HG03571 (cell line): ENCODE measurements around the gene OPA1.

Experiments
- ATAC-seq: cut with Tn5 transposase; IDR thresholded peaks from one replicate; pipeline ENCODE4 v1.9.1; 2021; ENCODE audit not compliant: unreplicated experiment

The OPA1 gene, protein sequence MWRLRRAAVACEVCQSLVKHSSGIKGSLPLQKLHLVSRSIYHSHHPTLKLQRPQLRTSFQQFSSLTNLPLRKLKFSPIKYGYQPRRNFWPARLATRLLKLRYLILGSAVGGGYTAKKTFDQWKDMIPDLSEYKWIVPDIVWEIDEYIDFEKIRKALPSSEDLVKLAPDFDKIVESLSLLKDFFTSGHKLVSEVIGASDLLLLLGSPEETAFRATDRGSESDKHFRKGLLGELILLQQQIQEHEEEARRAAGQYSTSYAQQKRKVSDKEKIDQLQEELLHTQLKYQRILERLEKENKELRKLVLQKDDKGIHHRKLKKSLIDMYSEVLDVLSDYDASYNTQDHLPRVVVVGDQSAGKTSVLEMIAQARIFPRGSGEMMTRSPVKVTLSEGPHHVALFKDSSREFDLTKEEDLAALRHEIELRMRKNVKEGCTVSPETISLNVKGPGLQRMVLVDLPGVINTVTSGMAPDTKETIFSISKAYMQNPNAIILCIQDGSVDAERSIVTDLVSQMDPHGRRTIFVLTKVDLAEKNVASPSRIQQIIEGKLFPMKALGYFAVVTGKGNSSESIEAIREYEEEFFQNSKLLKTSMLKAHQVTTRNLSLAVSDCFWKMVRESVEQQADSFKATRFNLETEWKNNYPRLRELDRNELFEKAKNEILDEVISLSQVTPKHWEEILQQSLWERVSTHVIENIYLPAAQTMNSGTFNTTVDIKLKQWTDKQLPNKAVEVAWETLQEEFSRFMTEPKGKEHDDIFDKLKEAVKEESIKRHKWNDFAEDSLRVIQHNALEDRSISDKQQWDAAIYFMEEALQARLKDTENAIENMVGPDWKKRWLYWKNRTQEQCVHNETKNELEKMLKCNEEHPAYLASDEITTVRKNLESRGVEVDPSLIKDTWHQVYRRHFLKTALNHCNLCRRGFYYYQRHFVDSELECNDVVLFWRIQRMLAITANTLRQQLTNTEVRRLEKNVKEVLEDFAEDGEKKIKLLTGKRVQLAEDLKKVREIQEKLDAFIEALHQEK

DNA sequence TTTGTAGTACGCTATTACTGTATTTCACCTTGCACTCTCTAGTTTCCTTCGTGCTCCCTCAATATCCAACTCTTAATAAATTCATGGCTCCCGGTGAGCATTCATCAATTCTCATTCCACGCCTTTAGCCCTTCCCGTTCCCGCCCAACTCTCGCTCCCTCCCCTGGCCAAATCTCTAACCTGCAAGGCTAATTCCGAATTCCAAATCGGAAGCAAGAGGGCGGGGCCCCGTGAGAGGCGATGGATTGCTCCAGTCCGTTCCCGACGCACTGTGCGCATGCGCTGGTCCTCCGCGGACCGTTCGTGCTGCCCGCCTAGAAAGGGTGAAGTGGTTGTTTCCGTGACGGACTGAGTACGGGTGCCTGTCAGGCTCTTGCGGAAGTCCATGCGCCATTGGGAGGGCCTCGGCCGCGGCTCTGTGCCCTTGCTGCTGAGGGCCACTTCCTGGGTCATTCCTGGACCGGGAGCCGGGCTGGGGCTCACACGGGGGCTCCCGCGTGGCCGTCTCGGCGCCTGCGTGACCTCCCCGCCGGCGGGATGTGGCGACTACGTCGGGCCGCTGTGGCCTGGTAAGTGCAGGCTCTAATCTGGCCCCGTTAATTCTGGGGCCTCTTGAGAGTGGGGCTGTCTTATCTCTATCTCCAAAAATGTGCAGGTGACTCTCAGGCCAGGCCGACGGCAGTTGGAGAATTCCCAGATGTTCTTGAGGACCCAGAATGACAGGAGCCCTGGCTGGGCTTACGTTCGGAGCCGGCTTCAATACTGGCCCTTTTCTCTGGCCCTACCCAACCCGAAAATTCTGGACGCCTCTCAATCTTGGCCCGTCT lies at the start of gene OPA1:
Gene OPA1, plus strand, starts transcription at position 368 of the 827 bp plus-strand sequence. Its CDS starts 170 bp downstream, at position 538.
- peak; percentile 99 for ATAC-seq

DNA sequence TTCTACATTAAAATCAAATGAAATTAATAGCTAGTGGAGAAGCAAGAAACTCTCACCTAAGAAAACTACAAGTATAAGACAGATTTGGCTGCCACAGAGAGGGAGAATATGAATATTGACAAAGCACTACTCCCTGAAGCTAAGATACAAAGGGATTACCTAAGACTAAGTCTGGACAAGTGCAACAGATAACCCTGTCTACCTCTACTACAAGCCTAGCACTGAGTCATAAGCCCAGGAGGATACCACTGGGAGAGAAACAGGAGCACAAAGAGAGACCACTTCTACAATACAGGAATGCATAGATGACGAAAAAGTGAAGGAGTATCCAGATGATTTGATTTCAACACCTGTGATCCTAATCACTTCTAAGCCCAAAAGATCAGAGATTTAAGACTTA lies 48.7 kb upstream of the OPA1 start:
- no peak for ATAC-seq

DNA sequence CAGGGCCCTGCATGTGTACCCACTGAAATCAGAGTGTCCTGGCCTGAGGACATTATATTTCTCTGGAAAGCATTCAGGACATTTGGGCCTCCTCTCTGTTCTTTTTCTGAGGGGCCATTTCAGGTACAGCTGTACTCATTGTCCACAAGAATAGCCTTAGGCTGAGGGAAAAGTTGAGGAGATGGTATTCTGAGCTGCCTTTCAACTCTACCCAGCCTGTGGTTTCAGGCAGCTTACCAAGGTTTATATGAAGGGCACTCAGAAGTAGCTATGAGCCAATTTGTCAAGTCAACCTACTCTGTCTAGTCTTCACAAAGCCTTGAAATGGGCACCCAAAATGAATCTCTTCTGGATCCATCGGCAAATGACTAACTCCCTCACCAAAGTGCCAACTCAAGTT lies 47.7 kb upstream of the OPA1 start:
- ATAC-seq, result no peak

DNA sequence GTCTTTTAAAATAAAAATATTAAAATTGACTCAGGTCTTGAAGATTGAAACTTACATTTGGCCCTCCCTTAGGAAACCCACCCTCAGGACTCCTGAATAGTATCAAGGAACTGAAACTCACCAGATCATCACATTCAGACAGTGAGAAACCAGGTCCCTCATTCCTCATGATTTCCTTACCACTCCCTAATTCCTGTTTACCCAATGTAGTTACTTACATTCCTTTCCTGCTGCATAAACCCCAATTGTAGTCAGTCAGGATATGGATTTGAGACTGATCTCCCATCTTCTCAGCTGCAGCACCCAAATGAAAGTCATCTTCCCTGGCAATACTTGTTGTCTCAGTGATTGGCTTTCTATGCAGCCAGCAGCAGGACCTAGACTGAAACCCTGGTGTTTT lies 46.9 kb upstream of the OPA1 start:
- ATAC-seq, result no peak

DNA sequence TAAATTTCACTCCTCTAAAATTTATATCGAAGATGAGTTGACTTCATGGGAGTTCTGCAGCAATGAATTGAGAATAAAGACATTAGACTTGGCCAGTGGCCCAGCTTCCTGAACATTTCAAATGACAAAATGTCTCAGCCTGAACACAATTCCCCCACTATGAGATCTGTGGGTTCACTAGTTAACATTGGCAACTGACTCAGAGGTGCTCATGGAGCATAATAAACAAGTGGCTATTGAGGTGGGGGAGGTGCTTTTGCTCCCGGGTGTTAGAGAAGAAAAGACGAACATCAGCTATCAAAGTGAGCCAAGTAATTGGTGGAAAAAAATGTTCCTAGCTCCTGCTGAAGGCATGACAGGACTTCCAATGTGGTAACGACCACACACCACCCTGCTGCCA lies 44.6 kb upstream of the OPA1 start:
- no peak for ATAC-seq

DNA sequence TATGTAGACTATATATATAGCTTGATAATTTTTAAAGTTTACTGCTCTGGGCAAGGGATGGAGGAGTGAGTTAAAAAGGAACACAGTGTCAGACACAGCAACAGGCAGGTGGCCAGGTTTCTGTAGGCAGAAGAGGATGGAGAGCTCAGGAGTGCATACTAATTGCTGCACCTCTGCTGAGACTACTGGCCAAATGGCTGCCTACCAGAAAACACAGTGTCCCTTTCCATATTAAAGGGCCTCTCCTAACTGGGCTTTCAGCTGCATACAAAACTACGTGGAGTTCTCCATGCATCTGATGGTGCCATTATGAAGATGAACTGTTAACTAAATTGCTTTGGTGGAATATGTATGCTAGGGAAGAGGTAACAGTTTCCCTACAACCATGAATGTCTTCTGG lies 40.1 kb upstream of the OPA1 start:
- ATAC-seq, result no peak

DNA sequence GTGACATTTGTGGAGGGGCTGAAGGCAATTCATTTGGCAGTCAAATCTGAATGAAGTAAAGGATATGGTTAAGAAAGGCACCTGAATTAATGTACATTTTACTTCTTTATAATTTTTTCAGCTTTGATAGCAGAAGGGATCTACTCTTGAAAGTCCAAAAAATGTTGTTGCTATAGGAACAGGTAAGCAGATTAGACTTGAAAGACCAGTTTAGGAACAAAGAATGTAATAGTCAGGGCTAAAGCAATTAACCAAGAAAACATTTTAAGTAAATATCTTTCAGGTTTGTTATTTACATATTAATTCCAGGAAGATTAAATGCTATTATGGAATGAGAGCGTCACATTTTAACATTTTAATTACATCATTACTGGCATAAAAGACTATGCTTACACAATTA lies 39.4 kb upstream of the OPA1 start:
- ATAC-seq, result no peak

DNA sequence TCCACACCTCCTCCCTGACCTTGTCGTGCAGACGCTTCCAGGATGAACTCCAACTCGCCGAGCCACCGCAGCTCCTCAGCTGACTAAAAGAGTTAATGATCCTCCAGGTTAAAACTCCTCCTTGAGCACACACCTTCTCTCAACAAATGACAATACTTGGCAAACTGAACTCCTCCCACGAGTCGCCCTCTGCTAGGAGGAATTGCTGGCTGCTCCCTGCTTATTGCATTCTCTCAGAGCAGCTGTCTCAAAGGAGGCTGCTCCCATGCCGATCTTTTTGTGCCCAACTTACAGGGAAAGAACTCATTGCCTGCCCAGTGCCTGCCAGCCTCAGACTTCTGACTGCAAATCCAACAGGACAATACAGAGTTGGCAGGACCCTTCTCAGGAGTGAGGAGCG lies 38.2 kb upstream of the OPA1 start, which contains the start of gene ATP13A4:
Gene ATP13A4, minus strand, starts transcription at position 85 of the 400 bp plus-strand sequence. CDS start 96 bp downstream, outside the sequence.
- ATAC-seq, result no peak

DNA sequence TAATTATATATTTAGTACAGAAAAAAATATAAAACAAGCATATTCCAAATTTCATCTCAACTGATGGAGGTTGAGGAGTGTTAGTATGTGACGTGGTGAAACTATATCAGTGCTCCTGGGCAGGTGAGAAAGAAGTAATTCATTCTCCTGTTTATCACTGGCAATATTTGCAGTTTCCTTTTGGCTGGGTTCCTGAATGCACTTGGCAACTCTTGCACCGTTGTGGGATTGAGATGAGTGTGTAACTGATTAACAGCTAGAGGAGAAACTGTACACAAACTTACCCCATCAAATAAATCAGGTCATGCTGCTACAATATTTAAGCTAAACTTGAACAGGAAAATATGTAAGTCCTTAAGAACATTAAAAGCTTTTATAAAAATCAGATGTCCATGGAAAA lies 36.2 kb upstream of the OPA1 start:
- ATAC-seq, result no peak

DNA sequence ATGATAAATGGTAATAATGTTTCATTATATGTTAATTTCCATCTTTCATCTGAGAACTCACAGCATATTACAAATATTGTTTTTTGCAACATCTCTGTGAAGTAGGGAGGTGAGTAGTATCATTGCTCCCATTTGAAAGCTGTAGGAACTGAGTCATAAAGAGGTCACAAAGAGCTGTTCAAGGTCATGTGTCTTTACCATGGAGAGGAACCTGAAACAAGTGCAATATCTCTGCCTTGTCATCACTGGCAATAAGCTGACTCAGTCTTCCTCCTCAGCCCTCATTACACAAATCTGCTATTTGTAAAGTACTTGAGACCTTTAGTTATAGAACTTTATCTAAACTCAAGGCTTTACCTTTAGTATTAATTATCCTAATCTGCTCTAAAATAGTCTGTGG lies 33.9 kb upstream of the OPA1 start:
- ATAC-seq, result no peak

DNA sequence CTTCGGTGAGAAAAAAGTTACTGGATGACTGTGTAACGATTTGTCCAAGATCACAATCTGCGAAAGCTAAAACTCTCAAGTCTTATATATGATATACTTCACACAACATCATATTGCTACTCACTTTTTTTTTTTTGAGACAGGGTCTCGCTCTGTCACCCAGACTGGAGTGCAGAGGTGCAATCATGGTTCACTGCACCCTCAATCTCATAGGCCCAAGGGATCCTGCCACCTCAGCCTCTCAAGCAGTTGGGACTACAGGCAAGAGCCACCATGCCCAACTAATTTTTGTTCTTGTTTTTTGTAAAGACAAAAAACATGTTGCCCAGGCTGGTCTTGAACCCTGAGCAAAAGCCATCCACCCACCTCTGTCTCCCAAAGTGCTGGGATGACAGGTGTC lies 32.9 kb upstream of the OPA1 start:
- ATAC-seq, result no peak

DNA sequence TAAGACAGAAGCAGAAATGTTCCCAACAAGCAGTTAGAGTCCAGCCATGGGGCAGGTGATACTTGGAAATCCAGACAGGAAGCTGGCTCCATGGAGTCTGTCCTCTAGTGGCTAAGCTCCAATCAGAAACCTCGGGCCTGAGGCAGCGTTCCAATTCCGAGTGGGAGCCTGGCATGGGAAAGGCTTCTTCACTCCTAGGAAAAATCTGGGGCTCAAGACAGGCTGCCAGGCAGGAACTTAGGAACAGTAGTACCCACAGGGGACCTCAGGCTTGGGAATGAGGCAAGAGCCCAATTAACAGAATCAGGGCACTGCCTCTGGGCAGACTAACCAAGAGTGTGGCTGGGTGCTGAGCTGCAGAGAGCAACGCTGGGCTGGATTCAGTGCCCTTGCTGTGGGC lies 32.1 kb upstream of the OPA1 start:
- ATAC-seq, result no peak

DNA sequence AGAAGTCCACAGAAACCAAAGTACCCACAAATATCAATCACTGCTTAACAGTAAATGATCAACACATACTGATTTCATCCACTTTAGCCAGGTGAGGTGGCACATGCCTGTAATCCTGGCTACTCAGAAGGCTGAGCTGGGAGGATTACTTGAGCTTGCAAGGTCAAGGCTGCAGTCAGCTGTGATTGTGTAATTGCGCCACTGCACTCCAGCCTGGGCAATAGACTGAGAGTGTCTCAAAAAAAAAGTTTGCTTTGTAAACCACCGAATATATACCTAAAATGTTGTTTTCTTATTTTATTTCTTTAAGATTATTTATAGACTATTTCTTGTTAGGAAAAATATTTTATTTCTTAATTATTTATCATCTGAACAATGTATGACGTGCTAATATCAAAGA lies 29.6 kb upstream of the OPA1 start:
- ATAC-seq, result no peak

DNA sequence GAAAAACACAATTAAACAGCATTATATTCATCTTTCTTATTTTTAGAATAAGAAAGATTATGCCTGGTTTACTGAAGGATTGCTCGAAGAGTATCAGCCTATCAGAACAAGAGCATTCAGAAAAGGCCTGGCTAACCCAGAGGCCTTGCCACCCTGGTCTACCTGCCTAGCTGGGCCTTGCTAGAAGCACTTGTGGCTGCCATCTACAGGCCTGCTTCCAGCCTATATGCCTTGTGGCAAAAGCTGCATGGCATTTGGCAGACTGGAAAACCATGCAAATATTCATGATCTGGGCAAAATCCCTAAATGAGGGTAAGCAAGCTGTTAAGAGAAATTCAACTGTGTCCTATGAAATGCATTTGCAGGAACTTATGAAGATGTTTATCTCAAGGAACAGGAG lies 29.0 kb upstream of the OPA1 start:
- ATAC-seq, result no peak

DNA sequence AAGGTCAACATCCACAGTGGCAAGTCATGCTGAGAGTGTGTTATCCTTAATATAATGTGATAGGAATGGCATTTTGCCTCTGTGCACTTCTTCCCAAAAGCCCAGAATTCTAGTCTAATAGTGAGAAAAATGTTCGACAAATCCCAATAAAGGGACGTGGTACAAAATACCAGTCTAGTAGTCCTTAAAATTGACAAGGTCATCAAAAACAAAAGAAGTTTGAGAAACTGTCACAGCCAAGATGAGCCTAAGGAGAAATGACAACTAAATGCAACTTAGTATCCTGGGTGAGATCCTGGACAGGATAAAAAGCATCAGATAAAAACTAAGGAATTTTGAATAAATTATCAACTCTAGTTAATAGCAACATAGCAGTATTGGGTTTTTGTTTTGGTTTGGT lies 23.9 kb upstream of the OPA1 start:
- no peak for ATAC-seq

DNA sequence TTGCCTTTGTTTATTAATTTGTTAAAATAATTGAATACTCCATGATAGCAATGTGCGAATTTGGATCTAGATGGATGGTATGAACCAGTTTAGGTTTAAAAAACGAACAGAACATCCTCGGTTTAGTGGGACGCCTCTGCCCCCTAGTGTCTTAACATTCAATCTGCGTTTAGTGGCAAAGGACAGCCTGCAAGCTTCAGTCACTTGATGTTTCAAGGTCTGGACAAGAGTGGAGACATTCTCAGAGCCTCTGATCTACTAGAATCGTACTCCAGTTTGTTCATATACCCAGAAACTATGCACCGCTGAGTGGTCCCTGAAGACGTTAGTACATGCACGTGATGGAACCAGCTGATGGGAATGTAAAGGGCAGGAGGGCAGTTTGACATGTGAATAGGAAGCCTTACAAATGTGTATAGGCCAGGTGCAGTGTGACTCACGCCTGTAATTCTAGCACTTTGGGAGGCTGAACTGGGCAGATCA lies 20.5 kb upstream of the OPA1 start:
- ATAC-seq, result peak; percentile 63

DNA sequence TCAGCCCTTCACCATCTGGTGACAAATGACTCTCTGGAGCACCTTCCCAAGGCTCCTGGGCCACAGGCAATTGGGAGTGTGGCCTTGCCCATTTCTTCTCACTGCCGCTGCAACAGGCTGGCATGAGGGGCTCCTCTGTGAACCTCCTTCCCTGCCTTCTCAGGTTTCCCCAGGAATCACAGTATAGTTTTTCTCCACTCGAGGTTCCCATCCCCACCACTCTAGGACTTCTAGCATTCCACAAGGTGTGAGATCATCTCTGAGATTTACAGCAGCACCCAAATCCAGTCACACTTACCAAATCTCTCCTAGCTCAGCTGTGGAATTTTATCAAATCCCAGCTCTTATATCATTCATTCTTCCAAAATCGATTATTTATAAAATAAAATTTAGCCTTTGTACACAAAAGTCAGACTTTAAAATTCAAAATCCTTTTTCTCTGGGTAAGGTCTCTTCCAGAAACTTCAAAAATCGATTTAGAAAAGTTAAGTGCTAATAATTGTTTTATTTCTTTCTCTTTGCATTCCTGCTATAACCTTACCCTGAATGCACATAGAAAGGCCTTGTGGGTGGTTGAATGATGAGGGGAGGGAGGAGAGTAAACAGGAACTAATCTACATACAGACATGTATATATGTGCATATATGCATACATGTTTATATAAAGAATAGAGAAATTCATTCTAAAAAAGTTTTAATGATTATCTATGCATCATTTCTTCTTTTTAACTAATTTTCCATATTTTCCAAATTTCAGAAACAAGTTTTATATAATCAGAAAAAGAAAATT lies 19.4 kb upstream of the OPA1 start:
- no peak for ATAC-seq

DNA sequence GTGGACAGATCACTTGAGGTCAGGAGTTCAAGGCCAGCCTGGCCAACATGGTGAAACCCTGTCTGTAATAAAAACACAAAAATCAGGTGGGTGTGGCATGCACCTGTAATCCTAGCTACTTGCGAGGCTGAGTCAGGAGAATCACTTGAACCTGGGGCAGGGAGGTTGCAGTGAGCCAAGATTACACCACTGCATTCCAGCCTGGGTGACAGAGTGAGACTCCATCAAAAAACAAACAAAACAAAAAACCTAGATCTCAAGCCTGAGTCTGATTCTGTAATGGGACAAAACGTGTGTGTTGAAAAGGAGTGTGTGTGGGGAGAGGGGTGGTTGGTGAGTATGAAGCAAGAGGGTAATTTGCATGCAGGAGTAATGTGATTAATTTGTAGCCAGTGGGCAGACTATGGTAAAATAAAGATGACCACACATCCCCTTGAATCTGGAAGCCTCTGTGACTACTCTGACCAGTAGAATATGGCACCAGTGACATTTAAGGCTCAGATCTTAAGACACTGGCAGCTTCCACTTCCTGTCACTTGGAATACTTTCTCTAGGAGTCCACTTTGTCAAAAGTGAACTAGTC lies 18.4 kb upstream of the OPA1 start:
- ATAC-seq, result no peak

DNA sequence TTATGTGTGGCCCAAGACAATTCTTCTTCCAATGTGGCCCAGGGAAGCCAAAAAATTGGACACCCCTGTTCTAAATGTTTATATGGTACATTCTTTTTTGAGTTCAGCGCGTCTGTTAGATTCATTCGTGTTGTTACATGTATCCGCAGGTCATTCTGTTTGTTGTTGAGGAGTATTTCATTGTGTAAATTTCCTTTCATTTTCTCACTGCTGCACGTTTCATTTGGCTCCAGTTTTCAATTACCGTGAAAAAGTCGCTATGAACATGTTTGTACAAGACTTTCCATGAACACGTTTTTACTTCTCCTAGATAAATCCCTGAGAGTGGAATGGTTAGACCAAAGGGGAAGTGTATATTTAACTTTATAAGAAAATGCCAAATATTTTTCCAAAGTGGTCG lies 7.5 kb upstream of the OPA1 start:
- ATAC-seq, result no peak

DNA sequence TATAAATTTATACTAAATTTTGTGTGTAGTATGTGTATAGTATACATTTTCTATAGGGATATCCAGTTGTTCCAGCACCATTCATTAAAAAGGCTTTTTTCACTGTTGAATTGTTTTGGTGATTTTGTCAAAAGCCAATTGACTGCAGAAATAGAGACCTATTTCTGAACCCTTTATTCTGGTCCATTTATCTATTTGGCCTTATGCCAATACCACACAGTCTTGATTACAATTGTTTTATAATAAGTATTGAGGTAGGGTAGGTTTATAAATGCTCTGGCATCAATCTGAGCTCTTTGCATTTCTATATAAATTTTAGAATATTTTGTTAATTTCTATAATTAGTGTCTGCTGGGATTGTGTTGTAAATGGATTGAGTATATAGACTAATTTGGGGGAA lies 6.5 kb upstream of the OPA1 start:
- ATAC-seq, result no peak
